NCI-H524 (cell line): ENCODE results near the gene ACSL1.

ENCODE experiments used
- DNase-seq, 2 experiments: peaks; one replicate each; lab custom pipeline; 2025; lab: John Stamatoyannopoulos, UW

ACSL1 gene

DNA sequence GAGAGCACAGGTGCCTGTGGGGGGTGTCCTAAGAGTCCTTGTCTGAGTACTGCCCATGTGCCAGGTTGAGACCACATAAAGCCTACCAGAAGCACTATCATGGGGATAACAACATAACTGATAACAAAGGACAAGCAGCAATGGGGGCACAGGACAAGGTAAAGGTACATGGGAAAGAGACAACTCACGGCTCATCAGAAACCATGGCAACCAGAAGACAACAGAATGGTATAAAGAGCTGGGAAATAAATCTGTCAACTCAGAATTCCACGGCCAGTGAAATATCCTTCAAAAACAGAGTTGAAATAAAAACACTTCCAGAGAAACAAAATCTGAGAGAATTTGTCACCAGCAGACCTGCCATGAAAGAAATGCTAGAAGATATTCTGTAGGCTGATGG is 111.9 kb downstream of the ACSL1 start:
- DNase-seq, result no peak

- DNase-seq, result no peak
These were observed 113.4 kb downstream of the ACSL1 start for GRCh38 chr4:184712322-184712721.

DNA sequence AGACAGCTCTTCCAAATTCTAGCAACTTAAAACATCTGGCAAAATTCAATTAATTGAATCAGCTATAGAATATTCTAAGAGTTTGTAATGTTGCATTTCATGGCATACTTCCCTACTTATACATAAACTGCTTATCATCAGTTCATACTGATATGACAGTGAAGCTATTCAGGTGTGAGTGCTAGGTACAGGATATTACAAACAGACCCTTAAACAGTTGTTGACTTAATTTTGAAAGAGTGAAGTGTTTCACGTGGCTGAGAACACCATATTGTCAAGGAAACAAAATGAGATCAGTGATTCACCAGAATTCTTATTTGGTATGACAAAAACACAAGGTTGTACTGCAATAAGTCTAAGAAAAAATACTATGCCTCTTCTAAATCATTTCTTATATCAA is 119.3 kb downstream of the ACSL1 start:
- no peak for DNase-seq

DNA sequence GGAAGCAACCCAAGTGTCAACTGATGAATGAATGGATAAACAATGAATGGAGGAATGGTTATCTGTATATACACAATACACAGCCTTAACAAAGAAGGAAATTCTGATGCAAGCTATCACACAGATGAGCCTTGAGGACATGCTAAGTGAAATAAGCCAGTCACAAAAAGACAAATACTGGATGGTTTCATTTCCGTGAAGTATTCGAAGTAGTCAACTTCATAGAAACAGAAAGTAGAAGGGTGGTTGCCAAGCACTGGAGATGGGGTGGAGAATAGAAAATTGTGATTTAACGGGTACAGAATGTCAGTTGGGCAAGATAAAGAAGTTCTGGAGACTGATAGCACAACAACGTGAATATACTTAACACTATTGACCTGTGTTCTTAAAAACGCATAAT is 120.1 kb downstream of the ACSL1 start:
- DNase-seq, result no peak
